Common myeloid progenitor, CD34-positive (primary cell): ENCODE data around the gene ARMC6.
A peak's percentile ranks its signal among the peaks of the same experiment; 100 is the strongest.

Source experiments
- CTCF ChIA-PET: fragments of 350-600 bp; sonication (Branson Sonifier 250); formaldehyde crosslinking; loops from one replicate; lab custom pipeline; 2021; ENCODE audit warnings: antibody characterized with exemption; lab: Charles Lee
- POLR2A ChIA-PET: fragments of 350-600 bp; sonication (Branson Sonifier 250); formaldehyde crosslinking; loops from one replicate; lab custom pipeline; 2021; ENCODE audit warnings: antibody characterized with exemption; lab: Charles Lee
- DNase-seq, 3 donors: peaks; one replicate each; pipeline versions ENCODE4 v3.0.0 to v3.0.0-alpha.2; 2013
- H3K27ac ChIP-seq, 2 experiments: 1 replicate in 1 of 2; 2 replicates in 1 of 2; pipeline ENCODE4 v1.7.0; 2013; ENCODE audit warnings: inconsistent platforms in 2 of 2, low read length in 2 of 2, mild to moderate bottlenecking in 2 of 2, low read depth in 1 of 2, moderate library complexity in 1 of 2; ENCODE audit not compliant: severe bottlenecking in 2 of 2, insufficient read depth in 1 of 2, poor library complexity in 1 of 2
- H3K27me3 ChIP-seq, 5 experiments: replicated peaks in 2 of 5; 1 replicate in 3 of 5; 2 replicates in 2 of 5; pipeline versions ENCODE4 v1.6.1 to v1.7.0; 2013; ENCODE audit warnings: low read length in 4 of 5, mild to moderate bottlenecking in 2 of 5, moderate library complexity in 2 of 5, inconsistent platforms in 1 of 5; ENCODE audit not compliant: insufficient read depth in 5 of 5, control insufficient read depth in 4 of 5
- H3K36me3 ChIP-seq, 4 experiments: 1 replicate in 2 of 4; 2 replicates in 2 of 4; pipeline versions ENCODE4 v1.6.1 to v1.7.0; 2013; ENCODE audit warnings: low read length in 3 of 4, control low read depth in 1 of 4, mild to moderate bottlenecking in 1 of 4; ENCODE audit not compliant: control insufficient read depth in 4 of 4, insufficient read depth in 4 of 4
- H3K4me1 ChIP-seq, 4 experiments: 1 replicate in 3 of 4; 2 replicates in 1 of 4; pipeline versions ENCODE4 v1.6.1 to v1.7.1; 2013; ENCODE audit warnings: low read length in 3 of 4, mild to moderate bottlenecking in 3 of 4, control low read depth in 1 of 4, inconsistent platforms in 1 of 4, moderate library complexity in 1 of 4; ENCODE audit not compliant: control insufficient read depth in 4 of 4, insufficient read depth in 4 of 4; ENCODE audit errors: control extremely low read depth in 1 of 4
- H3K4me3 ChIP-seq, 7 experiments: 1 replicate in 4 of 7; 2 replicates in 3 of 7; pipeline versions ENCODE4 v1.5.1 to v1.7.0; 2013; ENCODE audit warnings: mild to moderate bottlenecking in 7 of 7, low read length in 6 of 7, moderate library complexity in 6 of 7, inconsistent platforms in 2 of 7, low read depth in 2 of 7, control low read depth in 1 of 7; ENCODE audit not compliant: insufficient read depth in 4 of 7, control insufficient read depth in 1 of 7; ENCODE audit errors: extremely low read depth in 1 of 7
- H3K9me3 ChIP-seq, 5 experiments: 1 replicate in 4 of 5; 2 replicates in 1 of 5; pipeline versions ENCODE4 v1.6.1 to v1.7.1; 2013; ENCODE audit warnings: low read length in 4 of 5, mild to moderate bottlenecking in 2 of 5, inconsistent platforms in 1 of 5, low read depth in 1 of 5, moderate library complexity in 1 of 5; ENCODE audit not compliant: control insufficient read depth in 4 of 5, insufficient read depth in 2 of 5; ENCODE audit errors: control extremely low read depth in 1 of 5
- WGBS: methylation state at CpG from one replicate; pipeline ENCODE4 v1.1.5; 2013; ENCODE audit not compliant: insufficient coverage; 5-methylcytosine and 5-hydroxymethylcytosine counted together

ARMC6 gene

GRCh38 chr19:19057317-19057716 lies 23.9 kb downstream of the ARMC6 start:
- no peaks in the 10 kb centered on the region for H3K9me3 ChIP-seq
- H3K27me3 ChIP-seq = no peaks in the 10 kb centered on the region
- no peak overlapping the region for H3K27ac ChIP-seq
- 95% methylated on average over 10 of the region's 13 CpGs for WGBS
- DNase-seq = no peak
- H3K4me1 ChIP-seq = no peaks in the 10 kb centered on the region
- no peak overlapping the region for H3K4me3 ChIP-seq
- CTCF ChIA-PET = interaction anchor here (1.2 to 2.0 kb wide), 2 partner anchors 10 to 79 kb away, joined by 3 to 4 read pairs; no protein-coding TSS in a partner anchor
- peaks cover 12 to 89% (median 49%) of the 10 kb centered on the region in 4 experiments for H3K36me3 ChIP-seq
- POLR2A ChIA-PET = no interaction called here

- Histone ChIP-seq H3K27me3 (no peaks in the 10 kb centered on the region), H3K9me3 (no peaks in the 10 kb centered on the region), H3K4me3 (no peak overlapping the region), H3K4me1 (peaks cover 0 to under 1% (median 0%) of the 10 kb centered on the region in 4 experiments), H3K36me3 (peaks cover 12 to 85% (median 47%) of the 10 kb centered on the region in 4 experiments), H3K27ac (no peak overlapping the region)
- no peak for DNase-seq
- ChIA-PET CTCF (interaction anchor here (1.2 to 2.0 kb wide), 3 partner anchors 10 to 90 kb away, joined by 3 to 5 read pairs (median 4); no protein-coding TSS in a partner anchor), POLR2A (no interaction called here)
- WGBS = 100% methylated on average over 6 of the region's 7 CpGs
These were observed 24.3 kb downstream of the ARMC6 start for GRCh38 chr19:19057720-19058119.

- ChIA-PET POLR2A (no interaction called here), CTCF (interaction anchor here (1.3 to 2.0 kb wide), 5 partner anchors 8 to 88 kb away, joined by 3 to 6 read pairs (median 5); no protein-coding TSS in a partner anchor)
- H3K9me3 ChIP-seq = no peaks in the 10 kb centered on the region
- no peak for DNase-seq
- peaks cover 0 to 9% (median 6%) of the 10 kb centered on the region in 4 experiments for H3K4me1 ChIP-seq
- H3K36me3 ChIP-seq = peaks cover 9 to 71% (median 41%) of the 10 kb centered on the region in 4 experiments
- no peaks in the 10 kb centered on the region for H3K27me3 ChIP-seq
- H3K4me3 ChIP-seq = no peak overlapping the region
- 88% methylated on average over 14 of the region's 17 CpGs for WGBS
- H3K27ac ChIP-seq = peak overlapping the region in 1 of 2 experiments; percentile 51
These were observed 25.8 kb downstream of the ARMC6 start for GRCh38 chr19:19059018-19059836.

DNA sequence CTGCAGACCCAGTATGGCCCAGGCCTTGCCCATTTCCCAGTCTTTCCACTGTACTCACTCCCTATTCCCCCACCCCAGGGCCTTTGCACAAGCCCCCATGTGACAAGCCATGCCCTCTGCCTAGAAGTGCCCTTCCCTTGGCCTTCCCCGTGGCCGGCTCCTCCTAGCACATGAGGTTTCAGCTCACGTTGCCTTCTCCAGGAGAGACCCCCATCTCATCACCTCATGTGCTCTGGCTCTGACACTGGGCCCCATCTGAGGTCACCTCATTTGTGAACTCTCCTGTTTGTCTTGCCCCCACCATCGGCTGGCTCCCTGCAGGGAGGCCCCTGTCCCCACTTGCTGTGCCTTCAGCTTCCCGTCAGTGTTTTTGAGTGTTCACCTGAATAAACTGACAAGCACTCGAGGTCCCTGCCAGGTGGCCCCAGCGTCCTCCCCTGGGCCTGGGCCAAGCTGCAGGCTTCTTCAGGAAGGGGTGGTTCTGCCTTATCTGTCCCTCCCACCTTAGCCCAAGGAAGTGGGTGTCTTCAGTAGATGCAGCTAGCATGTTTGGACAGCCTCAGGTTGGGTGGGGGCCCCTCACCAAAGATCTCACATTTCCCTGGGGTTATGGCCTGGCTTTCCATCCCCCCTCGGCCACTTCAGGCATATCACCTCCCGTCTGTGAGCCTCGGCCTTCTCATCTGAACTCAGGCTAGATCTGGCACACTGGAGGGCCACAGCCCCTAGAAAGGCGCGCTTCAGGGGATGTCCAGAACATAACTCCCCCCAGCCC lies 26.6 kb downstream of the ARMC6 start:
- peaks cover 7 to 63% (median 36%) of the 10 kb centered on the region in 4 experiments for H3K36me3 ChIP-seq
- ChIA-PET POLR2A (no interaction called here), CTCF (interaction anchor here (1.3 to 2.0 kb wide), 4 partner anchors 9 to 87 kb away, joined by 3 to 6 read pairs (median 6); no protein-coding TSS in a partner anchor)
- H3K27me3 ChIP-seq = no peaks in the 10 kb centered on the region
- peak; percentile 27 to 72 (median 71) for DNase-seq
- H3K4me1 ChIP-seq = peaks cover 0 to 17% (median 13%) of the 10 kb centered on the region in 4 experiments
- no peaks in the 10 kb centered on the region for H3K9me3 ChIP-seq
- peak overlapping the region in 1 of 2 experiments; percentile 51 for H3K27ac ChIP-seq
- 85% methylated on average over 12 of the region's 12 CpGs for WGBS
- no peak overlapping the region for H3K4me3 ChIP-seq

GRCh38 chr19:19061506-19061905 lies 28.1 kb downstream of the ARMC6 start:
- Histone ChIP-seq H3K4me3 (no peak overlapping the region), H3K4me1 (peaks cover 0 to 23% (median 18%) of the 10 kb centered on the region in 4 experiments), H3K9me3 (no peaks in the 10 kb centered on the region), H3K27ac (peak overlapping the region in 1 of 2 experiments; percentile 64), H3K36me3 (peaks cover 6 to 52% (median 27%) of the 10 kb centered on the region in 4 experiments), H3K27me3 (no peaks in the 10 kb centered on the region)
- WGBS = 100% methylated on average over 4 of the region's 8 CpGs
- ChIA-PET CTCF (interaction anchor here (1.2 to 1.4 kb wide), 2 partner anchors 8 to 10 kb away, joined by 3 to 5 read pairs; no protein-coding TSS in a partner anchor), POLR2A (no interaction called here)
- no peak for DNase-seq

DNA sequence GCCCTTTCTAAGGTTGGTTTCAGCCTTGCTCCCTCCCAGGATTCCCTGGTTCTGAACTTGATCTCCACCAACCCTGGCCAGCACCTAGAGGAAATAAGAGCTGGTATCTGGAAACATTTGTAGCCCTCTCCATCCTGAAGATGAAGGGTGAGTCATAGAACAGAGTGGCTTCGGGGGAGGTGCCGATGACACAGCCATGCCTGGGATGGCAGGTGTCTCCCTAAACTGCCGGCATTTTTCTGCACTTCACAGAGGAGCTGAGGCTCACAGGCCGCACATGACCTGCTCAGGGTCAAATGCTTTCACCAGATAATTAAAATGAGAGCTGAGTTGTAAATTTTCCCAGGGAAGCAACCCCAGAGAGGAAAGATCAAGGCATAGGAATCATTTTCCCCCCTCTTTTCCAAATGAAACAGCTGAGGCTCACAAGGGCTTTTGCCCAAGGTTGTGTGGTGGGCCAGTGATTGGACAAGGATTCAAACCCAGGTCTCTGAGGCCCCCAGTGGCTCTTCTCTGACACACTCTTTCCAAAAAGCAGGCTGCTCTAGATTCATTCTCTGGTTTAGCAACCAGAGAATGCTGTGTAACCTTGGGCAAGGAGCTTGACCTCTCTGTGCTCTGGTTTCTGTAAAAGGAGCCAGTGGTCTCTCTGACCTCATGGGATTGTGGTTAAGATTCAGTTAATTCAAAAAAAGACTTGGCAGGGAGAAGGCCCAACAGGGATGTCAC lies 29.2 kb downstream of the ARMC6 start:
- peak overlapping the region in 6 of 7 experiments; percentile 53 to 86 (median 74) for H3K4me3 ChIP-seq
- no peaks in the 10 kb centered on the region for H3K9me3 ChIP-seq
- H3K4me1 ChIP-seq = peaks cover 0 to 23% (median 18%) of the 10 kb centered on the region in 4 experiments
- ChIA-PET POLR2A (interaction anchor here (0.7 kb wide), 1 partner anchor 20 kb away, joined by 3 read pairs; no protein-coding TSS in a partner anchor), CTCF (interaction anchor here (0.7 to 1.5 kb wide), 5 partner anchors 8 to 53 kb away, joined by 3 to 5 read pairs (median 3); no protein-coding TSS in a partner anchor)
- H3K36me3 ChIP-seq = peaks cover 0 to 41% (median 16%) of the 10 kb centered on the region in 4 experiments
- no peaks in the 10 kb centered on the region for H3K27me3 ChIP-seq
- 94% methylated on average over 4 of the region's 4 CpGs for WGBS
- H3K27ac ChIP-seq = peak overlapping the region in 1 of 2 experiments; percentile 70
- DNase-seq = peak in 2 of 3 donors; percentile 13 to 23
